WTC11 (cell line): ENCODE data around the gene LAPTM4A. TPM values are rescaled to one million over a fixed set of nuclear protein-coding genes. Genes with fewer than 3 reads are reported as not detected.

Experiments
- CBFB ChIP-seq: sonication (generic); formaldehyde crosslinking; IDR thresholded peaks from 2 replicates; pipeline ENCODE4 v1.8.1; 2022; ENCODE audit warnings: mild to moderate bottlenecking, low read depth, missing genetic modification reagents
- CREB1 ChIP-seq: sonication (generic); formaldehyde crosslinking; IDR thresholded peaks from 2 replicates; pipeline ENCODE4 v1.8.0; 2023; ENCODE audit warnings: mild to moderate bottlenecking, missing genetic modification reagents
- FOXJ3 ChIP-seq: sonication (generic); formaldehyde crosslinking; IDR thresholded peaks from 2 replicates; pipeline ENCODE4 v1.9.0; 2021; ENCODE audit warnings: missing genetic modification reagents, mild to moderate bottlenecking, borderline replicate concordance
- FOXK1 ChIP-seq: sonication (generic); formaldehyde crosslinking; IDR thresholded peaks from 2 replicates; pipeline ENCODE4 v1.8.0; 2022; ENCODE audit warnings: mild to moderate bottlenecking, moderate library complexity, missing genetic modification reagents
- FOXP1 ChIP-seq: sonication (generic); formaldehyde crosslinking; IDR thresholded peaks from 2 replicates; pipeline ENCODE4 v1.8.0; 2022; ENCODE audit warnings: missing genetic modification reagents, mild to moderate bottlenecking, moderate library complexity, borderline replicate concordance
- GABPB1 ChIP-seq: sonication (generic); formaldehyde crosslinking; IDR thresholded peaks from 2 replicates; pipeline ENCODE4 v1.8.1; 2023; ENCODE audit warnings: mild to moderate bottlenecking, missing genetic modification reagents
- GTF2I ChIP-seq: fragments of 250-450 bp; sonication (Bioruptor Pico); conservative IDR thresholded peaks from 2 replicates; pipeline ENCODE4 v1.4.0; 2021; ENCODE audit warnings: mild to moderate bottlenecking
- TEAD1 ChIP-seq: sonication (generic); formaldehyde crosslinking; IDR thresholded peaks from 2 replicates; pipeline ENCODE4 v1.8.0; 2022; ENCODE audit warnings: mild to moderate bottlenecking, missing genetic modification reagents
- ZBTB21 ChIP-seq: sonication (generic); formaldehyde crosslinking; IDR thresholded peaks from 2 replicates; pipeline ENCODE4 v1.8.1; 2023; ENCODE audit warnings: mild to moderate bottlenecking, missing genetic modification reagents, borderline replicate concordance
- ZNF138 ChIP-seq: sonication (generic); formaldehyde crosslinking; conservative IDR thresholded peaks from 2 replicates; pipeline ENCODE4 v1.8.1; 2022; ENCODE audit warnings: mild to moderate bottlenecking, moderate library complexity, missing genetic modification reagents
- ZNF232 ChIP-seq: sonication (generic); formaldehyde crosslinking; IDR thresholded peaks from 2 replicates; pipeline ENCODE4 v1.8.0; 2022; ENCODE audit warnings: mild to moderate bottlenecking, missing genetic modification reagents
- ZNF317 ChIP-seq: sonication (generic); formaldehyde crosslinking; IDR thresholded peaks from 2 replicates; pipeline ENCODE4 v1.8.1; 2023; ENCODE audit warnings: low read depth, mild to moderate bottlenecking, moderate library complexity, missing genetic modification reagents, borderline replicate concordance
- ZNF423 ChIP-seq: fragments of 250-450 bp; sonication (Bioruptor Pico); IDR thresholded peaks from 2 replicates; pipeline ENCODE4 v2.1.2; 2022; ENCODE audit warnings: mild to moderate bottlenecking, moderate library complexity
- total RNA-seq: library from RNA; stranded (reverse); gene quantifications from 3 replicates; pipeline ENCODE4 v1.2.3, GENCODE V29; 2021
- TF ChIP-seq, protein P1 (sequence below): sonication (generic); formaldehyde crosslinking; IDR thresholded peaks from 2 replicates; pipeline ENCODE4 v1.8.1; 2023; ENCODE audit warnings: mild to moderate bottlenecking, missing genetic modification reagents
- TF ChIP-seq, protein P2 (sequence below): sonication (generic); formaldehyde crosslinking; IDR thresholded peaks from 2 replicates; pipeline ENCODE4 v1.8.0; 2022; ENCODE audit warnings: mild to moderate bottlenecking, missing genetic modification reagents
- TF ChIP-seq, protein P3 (sequence below): sonication (generic); formaldehyde crosslinking; IDR thresholded peaks from 2 replicates; pipeline ENCODE4 v1.8.0; 2022; ENCODE audit warnings: mild to moderate bottlenecking, missing genetic modification reagents
- TF ChIP-seq, protein P4 (sequence below): sonication (generic); formaldehyde crosslinking; conservative IDR thresholded peaks from 2 replicates; pipeline ENCODE4 v1.8.1; 2023; ENCODE audit warnings: mild to moderate bottlenecking, low read depth, missing genetic modification reagents, moderate library complexity
- TF ChIP-seq, protein P5 (sequence below): sonication (generic); formaldehyde crosslinking; IDR thresholded peaks from 2 replicates; pipeline ENCODE4 v1.8.1; 2022; ENCODE audit warnings: mild to moderate bottlenecking, moderate library complexity, missing genetic modification reagents
- TF ChIP-seq, protein P6 (sequence below): sonication (generic); formaldehyde crosslinking; IDR thresholded peaks from 2 replicates; pipeline ENCODE4 v1.8.0; 2023; ENCODE audit warnings: missing genetic modification reagents
- TF ChIP-seq, protein P7 (sequence below): sonication (generic); formaldehyde crosslinking; IDR thresholded peaks from 2 replicates; pipeline ENCODE4 v1.8.1; 2023; ENCODE audit warnings: mild to moderate bottlenecking, missing genetic modification reagents, moderate library complexity
- TF ChIP-seq, protein P8 (sequence below): sonication (generic); formaldehyde crosslinking; IDR thresholded peaks from 2 replicates; pipeline ENCODE4 v1.8.0; 2022; ENCODE audit warnings: mild to moderate bottlenecking, missing genetic modification reagents

The LAPTM4A gene
- total RNA-seq, 1 experiment from 2014 or later: 163 TPM

DNA sequence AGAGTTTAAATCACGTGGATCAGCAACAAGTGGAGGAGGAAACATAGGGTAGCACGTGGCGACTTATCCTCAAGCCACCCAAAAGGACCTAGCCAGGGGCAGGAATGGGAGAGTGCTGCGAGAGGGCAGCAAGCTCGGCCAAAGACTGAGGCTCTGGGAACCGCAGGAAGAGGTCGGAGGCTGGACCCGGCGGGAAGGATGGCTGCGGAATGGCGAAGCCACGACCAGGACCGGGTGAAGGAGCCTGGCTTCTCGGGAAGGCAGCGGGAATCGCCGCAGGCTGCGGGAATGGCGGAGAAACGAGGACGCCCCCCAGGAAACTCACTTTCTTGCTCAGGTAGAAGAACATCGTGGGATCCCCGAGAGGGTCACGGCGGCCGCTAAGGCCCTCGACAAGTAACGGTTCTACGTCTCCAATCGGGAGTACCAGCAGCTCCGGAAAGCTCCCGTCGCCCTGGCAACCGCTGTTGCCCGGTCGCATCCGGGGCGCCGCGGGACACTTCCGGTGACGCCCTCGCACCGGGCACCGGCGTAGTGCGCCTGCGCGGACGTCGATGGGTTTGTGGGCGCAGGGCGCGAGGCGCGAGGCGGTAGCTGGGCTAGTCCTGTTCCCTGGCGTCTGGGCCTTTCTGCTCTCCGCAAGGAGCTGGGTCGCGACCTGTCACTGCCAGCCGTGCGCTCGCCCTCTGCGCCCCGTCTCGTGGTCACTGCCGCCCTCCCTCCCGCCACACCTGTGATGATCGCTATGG lies 61.6 kb downstream of the LAPTM4A start, which contains the start of gene WDR35 (continued):
- TF ChIP-seq, protein P1, sequence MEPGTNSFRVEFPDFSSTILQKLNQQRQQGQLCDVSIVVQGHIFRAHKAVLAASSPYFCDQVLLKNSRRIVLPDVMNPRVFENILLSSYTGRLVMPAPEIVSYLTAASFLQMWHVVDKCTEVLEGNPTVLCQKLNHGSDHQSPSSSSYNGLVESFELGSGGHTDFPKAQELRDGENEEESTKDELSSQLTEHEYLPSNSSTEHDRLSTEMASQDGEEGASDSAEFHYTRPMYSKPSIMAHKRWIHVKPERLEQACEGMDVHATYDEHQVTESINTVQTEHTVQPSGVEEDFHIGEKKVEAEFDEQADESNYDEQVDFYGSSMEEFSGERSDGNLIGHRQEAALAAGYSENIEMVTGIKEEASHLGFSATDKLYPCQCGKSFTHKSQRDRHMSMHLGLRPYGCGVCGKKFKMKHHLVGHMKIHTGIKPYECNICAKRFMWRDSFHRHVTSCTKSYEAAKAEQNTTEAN (CRISPR knock-in tag): peak; percentile 24; the same call in 1 of the 2 replicates
- TF ChIP-seq, protein P2, sequence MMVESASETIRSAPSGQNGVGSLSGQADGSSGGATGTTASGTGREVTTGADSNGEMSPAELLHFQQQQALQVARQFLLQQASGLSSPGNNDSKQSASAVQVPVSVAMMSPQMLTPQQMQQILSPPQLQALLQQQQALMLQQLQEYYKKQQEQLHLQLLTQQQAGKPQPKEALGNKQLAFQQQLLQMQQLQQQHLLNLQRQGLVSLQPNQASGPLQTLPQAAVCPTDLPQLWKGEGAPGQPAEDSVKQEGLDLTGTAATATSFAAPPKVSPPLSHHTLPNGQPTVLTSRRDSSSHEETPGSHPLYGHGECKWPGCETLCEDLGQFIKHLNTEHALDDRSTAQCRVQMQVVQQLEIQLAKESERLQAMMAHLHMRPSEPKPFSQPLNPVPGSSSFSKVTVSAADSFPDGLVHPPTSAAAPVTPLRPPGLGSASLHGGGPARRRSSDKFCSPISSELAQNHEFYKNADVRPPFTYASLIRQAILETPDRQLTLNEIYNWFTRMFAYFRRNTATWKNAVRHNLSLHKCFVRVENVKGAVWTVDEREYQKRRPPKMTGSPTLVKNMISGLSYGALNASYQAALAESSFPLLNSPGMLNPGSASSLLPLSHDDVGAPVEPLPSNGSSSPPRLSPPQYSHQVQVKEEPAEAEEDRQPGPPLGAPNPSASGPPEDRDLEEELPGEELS (CRISPR knock-in tag): peak; percentile 96
- TF ChIP-seq GABPB1 (CRISPR knock-in tag) (peak; percentile 77), CBFB (CRISPR knock-in tag) (no peak; the same call in 1 of the 2 replicates), ZBTB21 (peak; percentile 84; the same call in 1 of the 2 replicates), TEAD1 (CRISPR knock-in tag) (peak; percentile 80), FOXJ3 (CRISPR knock-in tag) (no peak), FOXK1 (CRISPR knock-in tag) (peak; percentile 86), ZNF317 (CRISPR knock-in tag) (0 out of 2 replicates have a peak, but pooled peaks have one; percentile 0), ZNF232 (CRISPR knock-in tag) (peak; percentile 68; the same call in 1 of the 2 replicates), FOXP1 (CRISPR knock-in tag) (peak; percentile 89), ZNF423 (CRISPR knock-in tag) (no peak), GTF2I (CRISPR knock-in tag) (0 out of 2 replicates have a peak, but pooled peaks have one; percentile 40), CREB1 (CRISPR knock-in tag) (0 out of 2 replicates have a peak, but pooled peaks have one; percentile 18), ZNF138 (no peak)
- TF ChIP-seq, protein P3, sequence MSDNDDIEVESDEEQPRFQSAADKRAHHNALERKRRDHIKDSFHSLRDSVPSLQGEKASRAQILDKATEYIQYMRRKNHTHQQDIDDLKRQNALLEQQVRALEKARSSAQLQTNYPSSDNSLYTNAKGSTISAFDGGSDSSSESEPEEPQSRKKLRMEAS (CRISPR knock-in tag): peak; percentile 96
- TF ChIP-seq, protein P4, sequence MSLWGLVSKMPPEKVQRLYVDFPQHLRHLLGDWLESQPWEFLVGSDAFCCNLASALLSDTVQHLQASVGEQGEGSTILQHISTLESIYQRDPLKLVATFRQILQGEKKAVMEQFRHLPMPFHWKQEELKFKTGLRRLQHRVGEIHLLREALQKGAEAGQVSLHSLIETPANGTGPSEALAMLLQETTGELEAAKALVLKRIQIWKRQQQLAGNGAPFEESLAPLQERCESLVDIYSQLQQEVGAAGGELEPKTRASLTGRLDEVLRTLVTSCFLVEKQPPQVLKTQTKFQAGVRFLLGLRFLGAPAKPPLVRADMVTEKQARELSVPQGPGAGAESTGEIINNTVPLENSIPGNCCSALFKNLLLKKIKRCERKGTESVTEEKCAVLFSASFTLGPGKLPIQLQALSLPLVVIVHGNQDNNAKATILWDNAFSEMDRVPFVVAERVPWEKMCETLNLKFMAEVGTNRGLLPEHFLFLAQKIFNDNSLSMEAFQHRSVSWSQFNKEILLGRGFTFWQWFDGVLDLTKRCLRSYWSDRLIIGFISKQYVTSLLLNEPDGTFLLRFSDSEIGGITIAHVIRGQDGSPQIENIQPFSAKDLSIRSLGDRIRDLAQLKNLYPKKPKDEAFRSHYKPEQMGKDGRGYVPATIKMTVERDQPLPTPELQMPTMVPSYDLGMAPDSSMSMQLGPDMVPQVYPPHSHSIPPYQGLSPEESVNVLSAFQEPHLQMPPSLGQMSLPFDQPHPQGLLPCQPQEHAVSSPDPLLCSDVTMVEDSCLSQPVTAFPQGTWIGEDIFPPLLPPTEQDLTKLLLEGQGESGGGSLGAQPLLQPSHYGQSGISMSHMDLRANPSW (CRISPR knock-in tag): no peak
- TF ChIP-seq, protein P5, sequence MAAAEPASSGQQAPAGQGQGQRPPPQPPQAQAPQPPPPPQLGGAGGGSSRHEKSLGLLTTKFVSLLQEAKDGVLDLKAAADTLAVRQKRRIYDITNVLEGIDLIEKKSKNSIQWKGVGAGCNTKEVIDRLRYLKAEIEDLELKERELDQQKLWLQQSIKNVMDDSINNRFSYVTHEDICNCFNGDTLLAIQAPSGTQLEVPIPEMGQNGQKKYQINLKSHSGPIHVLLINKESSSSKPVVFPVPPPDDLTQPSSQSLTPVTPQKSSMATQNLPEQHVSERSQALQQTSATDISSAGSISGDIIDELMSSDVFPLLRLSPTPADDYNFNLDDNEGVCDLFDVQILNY: peak; percentile 94
- TF ChIP-seq, protein P6, sequence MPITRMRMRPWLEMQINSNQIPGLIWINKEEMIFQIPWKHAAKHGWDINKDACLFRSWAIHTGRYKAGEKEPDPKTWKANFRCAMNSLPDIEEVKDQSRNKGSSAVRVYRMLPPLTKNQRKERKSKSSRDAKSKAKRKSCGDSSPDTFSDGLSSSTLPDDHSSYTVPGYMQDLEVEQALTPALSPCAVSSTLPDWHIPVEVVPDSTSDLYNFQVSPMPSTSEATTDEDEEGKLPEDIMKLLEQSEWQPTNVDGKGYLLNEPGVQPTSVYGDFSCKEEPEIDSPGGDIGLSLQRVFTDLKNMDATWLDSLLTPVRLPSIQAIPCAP (CRISPR knock-in tag): 0 out of 2 replicates have a peak, but pooled peaks have one; percentile 18
- TF ChIP-seq, protein P7, sequence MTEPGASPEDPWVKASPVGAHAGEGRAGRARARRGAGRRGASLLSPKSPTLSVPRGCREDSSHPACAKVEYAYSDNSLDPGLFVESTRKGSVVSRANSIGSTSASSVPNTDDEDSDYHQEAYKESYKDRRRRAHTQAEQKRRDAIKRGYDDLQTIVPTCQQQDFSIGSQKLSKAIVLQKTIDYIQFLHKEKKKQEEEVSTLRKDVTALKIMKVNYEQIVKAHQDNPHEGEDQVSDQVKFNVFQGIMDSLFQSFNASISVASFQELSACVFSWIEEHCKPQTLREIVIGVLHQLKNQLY: no peak
- TF ChIP-seq, protein P8, sequence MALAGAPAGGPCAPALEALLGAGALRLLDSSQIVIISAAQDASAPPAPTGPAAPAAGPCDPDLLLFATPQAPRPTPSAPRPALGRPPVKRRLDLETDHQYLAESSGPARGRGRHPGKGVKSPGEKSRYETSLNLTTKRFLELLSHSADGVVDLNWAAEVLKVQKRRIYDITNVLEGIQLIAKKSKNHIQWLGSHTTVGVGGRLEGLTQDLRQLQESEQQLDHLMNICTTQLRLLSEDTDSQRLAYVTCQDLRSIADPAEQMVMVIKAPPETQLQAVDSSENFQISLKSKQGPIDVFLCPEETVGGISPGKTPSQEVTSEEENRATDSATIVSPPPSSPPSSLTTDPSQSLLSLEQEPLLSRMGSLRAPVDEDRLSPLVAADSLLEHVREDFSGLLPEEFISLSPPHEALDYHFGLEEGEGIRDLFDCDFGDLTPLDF: peak; percentile 58; the same call in 1 of the 2 replicates
